ENCODE data around the gene SORT1. TPM values are rescaled to one million over a fixed set of nuclear protein-coding genes. Genes with fewer than 3 reads are reported as not detected.

The SORT1 gene
- total RNA-seq, 2 donors from 2014 or later, result 44.9 to 46.2 TPM

GRCh38 chr1:109272021-109272799 lies 125.5 kb downstream of the SORT1 start:
- Histone ChIP-seq H3K27ac (ENCODE audit: low read depth, low read length) (no peak overlapping the region), H3K4me1 (ENCODE audit: control insufficient read depth, insufficient read depth, low read length) (peaks cover 8% of the 10 kb centered on the region), H3K36me3 (ENCODE audit: control insufficient read depth, insufficient read depth, low read length) (peaks cover 3% of the 10 kb centered on the region), H3K9ac (ENCODE audit: extremely low read depth, low read length, poor library complexity, severe bottlenecking) (no peak overlapping the region), H3K4me3 (ENCODE audit: low read length) (no peak overlapping the region), H3K9me3 (ENCODE audit: control insufficient read depth, low read length) (no peaks in the 10 kb centered on the region), H3K27me3 (ENCODE audit: control insufficient read depth, insufficient read depth, low read length, poor library complexity, severe bottlenecking) (no peaks in the 10 kb centered on the region)
- Mint-ChIP-seq H3K9me3 (peaks cover 1% of the 10 kb centered on the region), H3K27me3 (ENCODE audit: insufficient read depth) (peaks cover 2% of the 10 kb centered on the region), H3K4me3 (no peak overlapping the region), H3K27ac (no peak overlapping the region), H3K4me1 (peaks cover 24% of the 10 kb centered on the region), H3K36me3 (ENCODE audit: low read depth) (peaks cover 22% of the 10 kb centered on the region)
- no peak for DNase-seq
- no peak for TF ChIP-seq CTCF (conservative IDR thresholded peaks at IDR 0.05)
- 90 to 91% methylated on average over 11 to 13 of the region's 13 CpGs for WGBS, 2 experiments (ENCODE audit: insufficient coverage in 1 of 2, insufficient read length in 1 of 2)

- DNase-seq, result no peak
- WGBS, 2 experiments (ENCODE audit: insufficient coverage in 1 of 2, insufficient read length in 1 of 2), result 83 to 96% methylated on average over 5 to 6 of the region's 6 CpGs
- peaks cover 1% of the 10 kb centered on the region for H3K9me3 Mint-ChIP-seq
- no peak overlapping the region for H3K4me3 Mint-ChIP-seq
- TF ChIP-seq CTCF (conservative IDR thresholded peaks at IDR 0.05), result no peak
- no peak overlapping the region for H3K27ac ChIP-seq (ENCODE audit: low read depth, low read length)
- peaks cover 22% of the 10 kb centered on the region for H3K36me3 Mint-ChIP-seq (ENCODE audit: low read depth)
- peak overlapping the region; percentile 6 for H3K27ac Mint-ChIP-seq
- peaks cover 2% of the 10 kb centered on the region for H3K27me3 Mint-ChIP-seq (ENCODE audit: insufficient read depth)
- peaks cover 3% of the 10 kb centered on the region for H3K36me3 ChIP-seq (ENCODE audit: control insufficient read depth, insufficient read depth, low read length)
- H3K4me1 Mint-ChIP-seq, result peaks cover 22% of the 10 kb centered on the region
- no peaks in the 10 kb centered on the region for H3K27me3 ChIP-seq (ENCODE audit: control insufficient read depth, insufficient read depth, low read length, poor library complexity, severe bottlenecking)
- no peak overlapping the region for H3K9ac ChIP-seq (ENCODE audit: extremely low read depth, low read length, poor library complexity, severe bottlenecking)
- no peaks in the 10 kb centered on the region for H3K9me3 ChIP-seq (ENCODE audit: control insufficient read depth, low read length)
- peaks cover 8% of the 10 kb centered on the region for H3K4me1 ChIP-seq (ENCODE audit: control insufficient read depth, insufficient read depth, low read length)
- H3K4me3 ChIP-seq (ENCODE audit: low read length), result no peak overlapping the region
Measured at GRCh38 chr1:109271458-109271857, 126.3 kb downstream of the SORT1 start.

GRCh38 chr1:109270623-109271317 lies 126.9 kb downstream of the SORT1 start:
- H3K9me3 ChIP-seq (ENCODE audit: control insufficient read depth, low read length), result no peaks in the 10 kb centered on the region
- WGBS, 2 experiments (ENCODE audit: insufficient coverage in 1 of 2, insufficient read length in 1 of 2), result 93 to 96% methylated on average over 13 to 20 of the region's 20 CpGs
- H3K27ac ChIP-seq (ENCODE audit: low read depth, low read length), result no peak overlapping the region
- peaks cover 20% of the 10 kb centered on the region for H3K4me1 Mint-ChIP-seq
- H3K27me3 ChIP-seq (ENCODE audit: control insufficient read depth, insufficient read depth, low read length, poor library complexity, severe bottlenecking), result no peaks in the 10 kb centered on the region
- H3K4me1 ChIP-seq (ENCODE audit: control insufficient read depth, insufficient read depth, low read length), result peaks cover 6% of the 10 kb centered on the region
- DNase-seq, result no peak
- TF ChIP-seq CTCF (conservative IDR thresholded peaks at IDR 0.05), result no peak
- peak overlapping the region; percentile 6 for H3K27ac Mint-ChIP-seq
- peaks cover 22% of the 10 kb centered on the region for H3K36me3 Mint-ChIP-seq (ENCODE audit: low read depth)
- H3K4me3 ChIP-seq (ENCODE audit: low read length), result no peak overlapping the region
- H3K4me3 Mint-ChIP-seq, result no peak overlapping the region
- H3K36me3 ChIP-seq (ENCODE audit: control insufficient read depth, insufficient read depth, low read length), result peaks cover 3% of the 10 kb centered on the region
- H3K27me3 Mint-ChIP-seq (ENCODE audit: insufficient read depth), result peaks cover 2% of the 10 kb centered on the region
- H3K9me3 Mint-ChIP-seq, result peaks cover 1% of the 10 kb centered on the region
- no peak overlapping the region for H3K9ac ChIP-seq (ENCODE audit: extremely low read depth, low read length, poor library complexity, severe bottlenecking)

Measured in endodermal cell (in vitro differentiated cells).